Measurements from ENCODE around the gene GOLGA5. TPM values are rescaled to one million over a fixed set of nuclear protein-coding genes. Genes with fewer than 3 reads are reported as not detected.

Gene GOLGA5
- total RNA-seq, 1 experiment from 2014 or later: 25.4 TPM

DNA sequence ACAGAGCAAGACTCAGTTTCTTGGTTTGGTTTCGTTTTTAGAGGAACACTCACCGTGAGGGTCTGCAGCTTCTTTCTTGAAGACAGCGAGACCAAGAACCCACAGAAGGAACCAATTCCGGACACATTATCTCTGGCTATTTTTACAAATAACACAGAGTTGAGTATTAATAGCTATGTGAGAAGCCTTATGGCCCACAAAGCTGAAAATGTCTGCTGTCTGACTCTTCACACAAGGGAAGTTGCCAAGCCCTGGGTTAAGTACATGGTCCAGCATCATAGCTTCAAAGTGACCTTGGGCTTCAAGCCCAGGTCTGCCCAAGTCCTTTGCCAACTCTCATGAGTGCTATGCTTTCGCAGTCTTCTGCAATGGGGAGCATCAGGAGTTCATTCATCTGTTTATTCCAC, 43.1 kb upstream of the GOLGA5 start:
- no peak overlapping the region for H3K9ac ChIP-seq (ENCODE audit: extremely low read depth, insufficient read length, low read length)
- Mint-ChIP-seq H3K9me3 (peaks cover 3 to 5% of the 10 kb centered on the region in 2 experiments; a peak in 2 of 5 replicates), H3K36me3 (ENCODE audit: insufficient read depth in 1 of 3, low read depth in 3 of 3) (peaks cover 4 to 11% (median 8%) of the 10 kb centered on the region in 3 experiments; a peak in 6 of 7 replicates), H3K4me3 (no peak overlapping the region), H3K4me1 (peaks cover 17 to 19% of the 10 kb centered on the region in 2 experiments), H3K27ac (no peak overlapping the region), H3K27me3 (ENCODE audit: low read depth) (peaks cover 25% of the 10 kb centered on the region)
- H3K27ac ChIP-seq (ENCODE audit: insufficient read length, low read depth, low read length): no peak overlapping the region
- no peaks in the 10 kb centered on the region for H3K4me1 ChIP-seq (ENCODE audit: insufficient read depth, low read length)
- no peak overlapping the region for H3K23ac ChIP-seq (ENCODE audit: insufficient read length, low read depth, low read length)
- H3K4ac ChIP-seq (ENCODE audit: low read depth, low read length): no peak overlapping the region
- H3K4me2 ChIP-seq (ENCODE audit: insufficient read depth, insufficient read length, low read length): no peak overlapping the region
- WGBS (ENCODE audit: extremely low coverage, insufficient read length, low lambda C conversion rate): no CpG with 5 or more reads among the region's 5 CpGs
- no peak overlapping the region for H3K14ac ChIP-seq (ENCODE audit: insufficient read depth, low read length)
- H4K20me1 ChIP-seq (ENCODE audit: control insufficient read depth, insufficient read depth, insufficient read length): no peaks in the 10 kb centered on the region
- no peak overlapping the region for H2AFZ ChIP-seq (ENCODE audit: low read length)
- no peak overlapping the region for H2BK15ac ChIP-seq (ENCODE audit: low read depth, low read length)
- no peak overlapping the region for H4K8ac ChIP-seq (replicated peaks; ENCODE audit: insufficient read length, low read depth, low read length)
- no peak overlapping the region for H4K5ac ChIP-seq (ENCODE audit: insufficient read length, low read depth, low read length)
- H2AK5ac ChIP-seq (ENCODE audit: insufficient read length, low read length): no peak overlapping the region
- H2BK20ac ChIP-seq (ENCODE audit: low read depth, low read length, poor library complexity, severe bottlenecking): no peak overlapping the region
- no peaks in the 10 kb centered on the region for H3K9me3 ChIP-seq (ENCODE audit: control insufficient read depth, low read depth, low read length)
- no peak overlapping the region for H4K91ac ChIP-seq (ENCODE audit: insufficient read length, low read depth, low read length)
- no peak overlapping the region for H2BK12ac ChIP-seq (ENCODE audit: insufficient read length, low read depth, low read length)
- no peak overlapping the region for H2BK5ac ChIP-seq (ENCODE audit: insufficient read length, low read length)
- peaks cover 10% of the 10 kb centered on the region for H3K23me2 ChIP-seq (ENCODE audit: insufficient read length, low read depth, low read length, poor library complexity, severe bottlenecking)
- no peaks in the 10 kb centered on the region for H3K79me1 ChIP-seq (ENCODE audit: insufficient read depth, low read depth, low read length, poor library complexity, severe bottlenecking)
- no peak for DNase-seq
- H2BK120ac ChIP-seq (ENCODE audit: low read depth, low read length, poor library complexity, severe bottlenecking): no peak overlapping the region
- H3K79me2 ChIP-seq (ENCODE audit: insufficient read depth, low read length): no peaks in the 10 kb centered on the region
- TF ChIP-seq, protein P1, sequence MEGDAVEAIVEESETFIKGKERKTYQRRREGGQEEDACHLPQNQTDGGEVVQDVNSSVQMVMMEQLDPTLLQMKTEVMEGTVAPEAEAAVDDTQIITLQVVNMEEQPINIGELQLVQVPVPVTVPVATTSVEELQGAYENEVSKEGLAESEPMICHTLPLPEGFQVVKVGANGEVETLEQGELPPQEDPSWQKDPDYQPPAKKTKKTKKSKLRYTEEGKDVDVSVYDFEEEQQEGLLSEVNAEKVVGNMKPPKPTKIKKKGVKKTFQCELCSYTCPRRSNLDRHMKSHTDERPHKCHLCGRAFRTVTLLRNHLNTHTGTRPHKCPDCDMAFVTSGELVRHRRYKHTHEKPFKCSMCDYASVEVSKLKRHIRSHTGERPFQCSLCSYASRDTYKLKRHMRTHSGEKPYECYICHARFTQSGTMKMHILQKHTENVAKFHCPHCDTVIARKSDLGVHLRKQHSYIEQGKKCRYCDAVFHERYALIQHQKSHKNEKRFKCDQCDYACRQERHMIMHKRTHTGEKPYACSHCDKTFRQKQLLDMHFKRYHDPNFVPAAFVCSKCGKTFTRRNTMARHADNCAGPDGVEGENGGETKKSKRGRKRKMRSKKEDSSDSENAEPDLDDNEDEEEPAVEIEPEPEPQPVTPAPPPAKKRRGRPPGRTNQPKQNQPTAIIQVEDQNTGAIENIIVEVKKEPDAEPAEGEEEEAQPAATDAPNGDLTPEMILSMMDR (conservative IDR thresholded peaks at IDR 0.05): no peak
- no peak overlapping the region for H3K18ac ChIP-seq (ENCODE audit: insufficient read length, low read depth, low read length)
- no peak overlapping the region for H3K56ac ChIP-seq (ENCODE audit: insufficient read length, low read depth, low read length)
- no peak overlapping the region for H3T11ph ChIP-seq (ENCODE audit: low read length)
- no peaks in the 10 kb centered on the region for H3K27me3 ChIP-seq (ENCODE audit: insufficient read depth, low read length)

Data from H9 (cell line).